OCI-M2 (cell line): Measurements from ENCODE around the gene METTL21C.

Experiments used
- DNase-seq: peaks from one replicate; lab custom pipeline; 2025; ENCODE audit not compliant: unreplicated experiment; lab: John Stamatoyannopoulos, UW

Gene METTL21C

GRCh38 chr13:102697929-102698648 is 3.2 kb upstream of the METTL21C start:
- no peak for DNase-seq

GRCh38 chr13:102697264-102697663 is 2.4 kb upstream of the METTL21C start:
- no peak for DNase-seq

GRCh38 chr13:102696465-102696864 is 1.6 kb upstream of the METTL21C start:
- DNase-seq, result no peak

GRCh38 chr13:102693776-102694175 is 1.1 kb downstream of the METTL21C start:
- DNase-seq, result no peak

GRCh38 chr13:102693250-102693649 is 1.6 kb downstream of the METTL21C start:
- no peak for DNase-seq

- DNase-seq, result no peak
Observed at GRCh38 chr13:102692491-102692826, 2.4 kb downstream of the METTL21C start.

- DNase-seq, result no peak
Observed at GRCh38 chr13:102690883-102691282, 4.0 kb downstream of the METTL21C start.

GRCh38 chr13:102688306-102688973 is 6.4 kb downstream of the METTL21C start:
- no peak for DNase-seq

GRCh38 chr13:102687520-102687919 is 7.3 kb downstream of the METTL21C start:
- no peak for DNase-seq

GRCh38 chr13:102686024-102686423 is 8.8 kb downstream of the METTL21C start:
- DNase-seq, result no peak

- DNase-seq, result no peak
Observed at GRCh38 chr13:102683637-102684036, 11.2 kb downstream of the METTL21C start.

- DNase-seq, result no peak
Observed at GRCh38 chr13:102682727-102683126, 12.1 kb downstream of the METTL21C start.

- DNase-seq, result no peak
Observed at GRCh38 chr13:102682211-102682610, 12.6 kb downstream of the METTL21C start.

- no peak for DNase-seq
Observed at GRCh38 chr13:102680842-102681740, 13.8 kb downstream of the METTL21C start.

- DNase-seq, result no peak
Observed at GRCh38 chr13:102680133-102680717, 14.6 kb downstream of the METTL21C start.

GRCh38 chr13:102679449-102680132 is 15.3 kb downstream of the METTL21C start:
- no peak for DNase-seq

- DNase-seq, result no peak
Observed at GRCh38 chr13:102678339-102679107, 16.3 kb downstream of the METTL21C start.

- DNase-seq, result no peak
Observed at GRCh38 chr13:102677122-102677521, 17.7 kb downstream of the METTL21C start.

GRCh38 chr13:102675115-102675514 is 19.7 kb downstream of the METTL21C start:
- no peak for DNase-seq

- no peak for DNase-seq
Observed at GRCh38 chr13:102670130-102670529, 24.7 kb downstream of the METTL21C start.
